ENCODE results near the gene FUT7.

The FUT7 gene

DNA sequence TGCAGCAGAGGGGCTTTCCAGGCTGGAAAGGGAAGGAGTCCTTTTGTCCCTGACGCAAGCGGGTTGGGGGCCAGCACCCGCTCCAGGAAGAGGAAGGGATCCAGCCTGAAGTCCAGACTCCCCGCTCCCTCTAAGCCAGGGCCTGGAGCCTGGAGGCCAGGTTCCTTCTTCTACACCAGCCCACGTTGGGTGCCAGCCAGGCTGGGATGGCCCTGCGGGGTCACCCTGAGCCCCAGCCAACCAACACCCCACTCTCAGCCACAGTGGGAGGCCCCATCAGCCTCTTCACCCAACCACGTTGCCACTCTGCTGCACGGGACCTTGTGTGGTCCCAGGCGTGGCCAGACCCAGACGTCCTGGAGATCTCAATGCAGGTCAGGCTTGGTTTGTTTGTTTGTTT, 970 bp upstream of the FUT7 start:
- Histone ChIP-seq H3K36me3 (ENCODE audit: insufficient read depth, low read length) (no peaks in the 10 kb centered on the region), H3K9me3 (ENCODE audit: low read depth, low read length) (no peaks in the 10 kb centered on the region), H3K27ac (no peak overlapping the region), H3K9ac (ENCODE audit: insufficient read length) (no peak overlapping the region), H3K4me3 (no peak overlapping the region)
- DNase-seq (ENCODE audit: low read depth, low spot score) = no peak
- TF ChIP-seq EZH2 (IDR thresholded peaks at IDR 0.05) = no peak
- TF ChIP-seq FOXP2 (optimal IDR thresholded peaks at IDR 0.05; ENCODE audit: control extremely low read depth, extremely low read length, insufficient read depth) = no peak
- TF ChIP-seq POLR2AphosphoS5 (IDR thresholded peaks at IDR 0.05; ENCODE audit: borderline replicate concordance, low read depth, low read length) = no peak

DNA sequence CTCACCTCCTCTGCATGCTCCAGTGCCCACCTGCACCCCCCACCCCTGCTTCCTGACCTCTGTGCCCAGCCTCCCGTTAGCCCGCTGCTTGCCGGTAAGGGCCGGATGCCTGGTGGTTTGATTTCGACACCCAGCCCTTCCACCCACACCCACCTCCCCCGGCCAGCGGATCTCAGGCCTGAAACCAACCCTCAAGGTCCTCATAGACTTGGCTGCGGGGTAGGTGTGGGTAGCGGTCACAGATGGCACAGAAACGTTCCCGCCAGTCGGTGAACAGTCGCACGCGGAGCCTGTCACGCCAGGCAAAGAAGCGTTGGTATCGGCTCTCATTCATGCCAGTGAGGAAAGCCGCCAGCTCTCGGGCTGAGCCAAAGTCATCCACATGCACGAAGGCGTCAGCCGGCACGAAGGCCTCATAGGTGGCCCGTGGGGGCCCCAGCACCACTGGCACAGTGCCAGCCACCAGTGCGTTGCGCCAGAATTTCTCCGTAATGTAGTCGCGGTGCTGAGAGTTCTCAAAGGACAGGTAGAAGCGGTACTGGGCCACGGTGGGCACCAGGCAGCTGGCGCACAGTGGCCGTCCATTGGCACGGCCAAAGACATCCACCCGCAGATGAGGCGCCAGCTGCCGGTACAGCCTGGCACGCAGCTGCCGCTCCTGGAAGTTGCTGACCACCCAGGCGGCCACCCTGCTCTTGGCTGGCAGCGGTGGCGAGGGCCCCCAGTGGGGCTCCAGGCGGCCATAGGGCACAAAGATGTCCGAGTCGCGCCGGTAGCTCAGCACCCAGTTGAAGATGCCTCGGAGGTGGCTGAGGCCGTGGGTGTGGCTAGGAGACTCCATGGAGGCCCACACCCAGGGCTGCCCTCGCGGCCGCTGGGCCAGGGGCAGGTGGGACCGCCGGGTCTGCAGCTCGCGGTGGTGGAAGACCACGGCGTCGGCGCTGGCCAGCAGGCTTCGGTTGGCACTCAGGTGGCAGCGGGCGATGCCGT, 1.1 kb downstream of the FUT7 start:
- Histone ChIP-seq H3K9ac (ENCODE audit: insufficient read length) (no peak overlapping the region), H3K27ac (no peak overlapping the region), H3K4me3 (no peak overlapping the region), H3K36me3 (ENCODE audit: insufficient read depth, low read length) (no peaks in the 10 kb centered on the region), H3K9me3 (ENCODE audit: low read depth, low read length) (no peaks in the 10 kb centered on the region)
- no peak for TF ChIP-seq EZH2 (IDR thresholded peaks at IDR 0.05)
- TF ChIP-seq POLR2AphosphoS5 (IDR thresholded peaks at IDR 0.05; ENCODE audit: borderline replicate concordance, low read depth, low read length) = no peak
- no peak for DNase-seq (ENCODE audit: low read depth, low spot score)

DNA sequence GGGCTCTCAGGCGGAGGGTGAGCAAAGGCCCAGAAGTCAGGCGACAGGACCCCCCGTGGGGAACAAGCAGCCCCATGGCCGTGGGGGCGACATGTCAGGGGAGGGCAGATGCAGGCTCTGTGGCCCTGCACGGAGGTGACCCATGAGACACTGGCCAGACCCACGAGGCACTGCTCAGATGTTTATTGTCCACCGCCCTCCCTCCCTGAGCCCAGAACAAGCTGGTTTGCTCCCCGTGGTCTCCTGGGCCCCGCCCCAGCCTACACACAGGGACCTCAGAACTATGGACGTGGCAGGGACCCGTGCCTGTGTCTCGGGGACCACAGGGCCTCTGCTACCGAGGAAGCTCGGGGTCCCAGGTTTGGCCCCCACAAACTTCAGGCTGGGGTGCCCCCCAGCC, 1.9 kb downstream of the FUT7 start:
- H3K36me3 ChIP-seq (ENCODE audit: insufficient read depth, low read length) = no peaks in the 10 kb centered on the region
- H3K9ac ChIP-seq (ENCODE audit: insufficient read length) = no peak overlapping the region
- H3K9me3 ChIP-seq (ENCODE audit: low read depth, low read length) = no peaks in the 10 kb centered on the region
- H3K4me3 ChIP-seq = no peak overlapping the region
- no peak overlapping the region for H3K27ac ChIP-seq
- TF ChIP-seq FOXP2 (optimal IDR thresholded peaks at IDR 0.05; ENCODE audit: control extremely low read depth, extremely low read length, insufficient read depth) (no peak), EZH2 (IDR thresholded peaks at IDR 0.05) (no peak), POLR2AphosphoS5 (IDR thresholded peaks at IDR 0.05; ENCODE audit: borderline replicate concordance, low read depth, low read length) (no peak)
- DNase-seq (ENCODE audit: low read depth, low spot score) = no peak

DNA sequence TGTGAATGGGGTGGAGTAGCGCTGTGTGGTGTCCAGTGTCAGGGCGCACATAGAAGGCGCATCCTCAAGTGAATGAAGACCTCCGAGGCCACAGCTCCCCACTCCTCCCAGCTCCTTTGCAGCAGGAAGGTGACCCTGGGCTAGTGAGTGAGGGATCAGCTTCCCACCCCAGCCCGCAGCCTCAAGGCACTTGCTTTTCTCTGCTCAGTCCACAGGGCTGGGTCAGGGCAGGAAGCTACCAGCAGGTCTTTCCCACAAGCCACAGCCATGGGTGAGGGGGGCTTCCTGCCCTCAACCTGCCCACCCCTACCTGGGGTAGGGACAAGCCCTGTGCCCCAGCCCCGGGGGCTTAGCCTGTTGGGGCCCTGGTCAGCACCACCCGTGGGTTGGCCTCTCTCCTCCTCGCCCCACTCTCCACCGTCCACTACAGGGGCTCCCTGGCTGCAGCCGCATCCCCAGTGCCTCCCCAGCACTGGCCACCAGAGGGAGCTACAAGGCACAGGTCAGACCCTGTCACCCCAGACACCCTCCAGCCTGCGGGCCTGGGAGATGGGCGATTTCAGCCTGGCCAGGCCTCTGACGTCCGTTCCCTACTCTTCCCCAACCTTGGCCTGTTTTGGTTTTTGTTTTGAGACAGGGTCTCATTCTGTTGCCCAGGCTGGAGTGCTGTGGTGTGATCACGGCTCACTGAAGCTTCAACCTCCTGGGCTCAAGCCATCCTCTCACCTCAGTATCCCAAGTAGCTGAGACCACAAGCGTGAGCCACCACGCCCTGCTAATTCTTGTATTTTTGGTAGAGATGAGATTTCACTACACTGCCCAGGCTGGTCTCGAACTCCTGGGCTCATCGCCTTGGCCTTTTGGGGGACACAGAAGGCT, 2.6 kb downstream of the FUT7 start:
- H3K27ac ChIP-seq = no peak overlapping the region
- no peak overlapping the region for H3K9ac ChIP-seq (ENCODE audit: insufficient read length)
- H3K9me3 ChIP-seq (ENCODE audit: low read depth, low read length) = no peaks in the 10 kb centered on the region
- TF ChIP-seq EZH2 (IDR thresholded peaks at IDR 0.05) = no peak
- no peak for TF ChIP-seq FOXP2 (optimal IDR thresholded peaks at IDR 0.05; ENCODE audit: control extremely low read depth, extremely low read length, insufficient read depth)
- TF ChIP-seq POLR2AphosphoS5 (IDR thresholded peaks at IDR 0.05; ENCODE audit: borderline replicate concordance, low read depth, low read length) = no peak
- peak overlapping the region; percentile 85 for H3K4me3 ChIP-seq
- DNase-seq (ENCODE audit: low read depth, low spot score) = no peak
- H3K36me3 ChIP-seq (ENCODE audit: insufficient read depth, low read length) = no peaks in the 10 kb centered on the region

DNA sequence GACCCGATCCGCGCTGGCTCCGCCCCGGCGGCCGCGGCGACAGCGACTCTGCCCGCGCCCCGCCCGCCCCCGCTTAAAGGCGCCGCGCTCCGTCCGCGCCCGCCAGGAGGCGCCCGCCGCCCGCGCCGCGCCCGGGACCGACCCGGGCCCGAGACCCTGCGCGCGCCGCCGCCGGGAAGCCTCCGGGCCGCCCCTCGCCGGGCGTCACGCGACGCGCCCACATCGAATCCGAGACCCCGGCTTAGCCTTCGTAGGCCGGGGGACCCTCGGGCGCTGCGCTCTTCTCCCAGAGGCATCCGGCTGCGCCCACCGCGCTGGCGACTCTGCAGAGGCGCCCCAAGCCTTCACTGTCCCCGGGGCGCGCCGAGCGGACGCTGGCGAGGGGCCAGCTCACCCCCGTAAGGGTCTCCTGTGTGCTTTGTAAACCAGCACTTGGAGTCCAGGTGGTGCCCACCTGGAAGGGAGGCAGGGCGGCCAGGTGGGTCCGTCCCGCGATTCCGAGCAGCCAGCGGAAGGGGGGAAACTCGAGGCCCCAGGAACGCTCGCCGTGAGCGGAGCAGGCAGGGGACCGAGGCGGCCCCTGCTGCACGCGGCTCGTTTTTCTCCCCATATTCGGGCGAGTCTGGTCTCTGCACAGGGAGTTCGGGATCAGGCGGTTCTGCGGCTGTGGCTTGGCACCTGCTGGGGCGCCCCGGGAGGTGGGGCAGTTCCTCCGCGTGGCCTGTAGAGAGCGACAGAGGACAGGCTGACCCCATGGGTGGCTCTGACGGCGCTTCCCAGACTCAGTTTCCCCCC, 3.4 kb downstream of the FUT7 start:
- Histone ChIP-seq H3K4me3 (peak overlapping the region; percentile 85), H3K9ac (ENCODE audit: insufficient read length) (peak overlapping the region; percentile 67), H3K36me3 (ENCODE audit: insufficient read depth, low read length) (no peaks in the 10 kb centered on the region), H3K27ac (no peak overlapping the region), H3K9me3 (ENCODE audit: low read depth, low read length) (no peaks in the 10 kb centered on the region)
- TF ChIP-seq FOXP2 (optimal IDR thresholded peaks at IDR 0.05; ENCODE audit: control extremely low read depth, extremely low read length, insufficient read depth) = no peak
- no peak for TF ChIP-seq EZH2 (IDR thresholded peaks at IDR 0.05)
- no peak for TF ChIP-seq POLR2AphosphoS5 (IDR thresholded peaks at IDR 0.05; ENCODE audit: borderline replicate concordance, low read depth, low read length)
- DNase-seq (ENCODE audit: low read depth, low spot score) = no peak

DNA sequence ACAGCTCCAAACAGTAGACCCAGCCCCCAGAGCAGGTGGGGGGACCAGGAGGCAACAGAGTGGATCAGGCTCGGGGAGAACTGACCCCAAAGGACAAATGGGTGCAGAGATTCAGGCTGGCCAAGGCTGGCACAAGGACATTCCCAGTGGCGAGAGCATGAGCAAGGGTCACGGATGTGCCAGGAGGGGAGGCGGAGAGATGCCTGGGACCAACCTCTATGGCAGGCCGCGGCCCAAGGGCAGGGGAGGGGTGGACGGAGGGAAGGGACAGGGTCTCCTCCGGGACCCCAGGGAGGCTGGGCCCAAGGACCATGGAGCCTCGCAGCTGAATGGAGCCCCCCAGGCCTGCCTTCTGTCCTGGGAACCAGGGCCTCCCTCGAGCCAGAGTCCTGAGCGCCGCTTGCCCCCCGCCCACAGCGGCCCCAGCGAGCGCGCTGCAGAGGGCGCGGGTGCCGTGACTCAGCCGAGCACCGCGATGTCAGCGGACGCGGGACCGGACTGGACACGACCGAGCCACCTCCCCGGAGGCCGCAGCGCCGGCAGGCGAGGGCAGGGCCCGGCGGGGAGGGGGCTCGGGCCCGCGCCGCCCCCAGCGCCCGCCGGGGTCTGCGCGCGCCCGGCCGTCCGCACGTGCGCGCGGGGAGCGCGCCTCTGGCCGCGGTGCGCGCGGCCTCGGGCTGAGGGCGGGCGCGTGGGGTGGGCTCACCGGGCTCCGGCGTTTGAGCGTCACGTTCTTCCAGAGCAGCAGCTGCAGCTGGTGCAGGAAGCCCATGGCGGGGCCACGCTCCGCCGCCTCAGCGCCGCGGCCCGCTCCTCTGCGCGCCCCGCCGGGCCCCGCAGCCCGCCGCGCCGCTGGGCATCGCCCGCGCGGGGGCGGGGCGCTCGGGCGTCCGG, 4.3 kb downstream of the FUT7 start, which contains the start of gene ABCA2:
TSS of gene ABCA2 (minus strand) at position 869 of the 894 bp plus-strand sequence. CDS start at position 772, 97 bp downstream.
- DNase-seq (ENCODE audit: low read depth, low spot score) = no peak
- Histone ChIP-seq H3K9ac (ENCODE audit: insufficient read length) (peak within 1 kb of the TSS; percentile 67), H3K9me3 (ENCODE audit: low read depth, low read length) (no peaks in the 10 kb centered on the region), H3K4me3 (peak within 1 kb of the TSS; percentile 85), H3K36me3 (ENCODE audit: insufficient read depth, low read length) (no peaks in the 10 kb centered on the region), H3K27ac (no peak within 1 kb of the TSS)
- TF ChIP-seq EZH2 (IDR thresholded peaks at IDR 0.05) (no peak), FOXP2 (optimal IDR thresholded peaks at IDR 0.05; ENCODE audit: control extremely low read depth, extremely low read length, insufficient read depth) (no peak), POLR2AphosphoS5 (IDR thresholded peaks at IDR 0.05; ENCODE audit: borderline replicate concordance, low read depth, low read length) (no peak)

DNA sequence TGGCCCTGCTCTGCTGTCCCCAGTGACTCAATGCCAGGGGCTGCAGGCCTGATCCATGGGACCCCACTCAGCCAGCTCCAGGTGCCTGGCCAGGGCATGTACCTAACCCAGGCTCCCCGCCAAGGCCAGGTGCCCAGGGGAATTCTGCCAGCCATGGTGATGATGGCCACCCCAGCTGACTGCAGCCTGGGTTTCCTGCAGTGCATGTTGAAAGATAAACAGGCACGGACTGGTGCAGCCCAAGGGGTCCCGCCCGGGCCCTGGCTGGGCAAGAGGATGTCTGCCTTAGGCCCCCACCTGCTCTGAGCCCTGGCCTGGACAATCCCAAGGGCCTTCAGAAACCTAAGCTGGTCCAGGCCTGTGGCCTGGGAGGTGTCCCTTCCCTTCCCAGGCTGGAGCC, 5.1 kb downstream of the FUT7 start:
- peak overlapping the region; percentile 75 for H3K4me3 ChIP-seq
- H3K27ac ChIP-seq = no peak overlapping the region
- no peaks in the 10 kb centered on the region for H3K36me3 ChIP-seq (ENCODE audit: insufficient read depth, low read length)
- no peak for TF ChIP-seq POLR2AphosphoS5 (IDR thresholded peaks at IDR 0.05; ENCODE audit: borderline replicate concordance, low read depth, low read length)
- no peak for TF ChIP-seq EZH2 (IDR thresholded peaks at IDR 0.05)
- no peak overlapping the region for H3K9ac ChIP-seq (ENCODE audit: insufficient read length)
- H3K9me3 ChIP-seq (ENCODE audit: low read depth, low read length) = no peaks in the 10 kb centered on the region
- DNase-seq (ENCODE audit: low read depth, low spot score) = no peak
